ENCODE results near the gene UAP1L1. TPM values are rescaled to one million over a fixed set of nuclear protein-coding genes. Genes with fewer than 3 reads are reported as not detected.

The UAP1L1 gene
- total RNA-seq, 1 donor from 2014 or later, result 2.1 TPM

DNA sequence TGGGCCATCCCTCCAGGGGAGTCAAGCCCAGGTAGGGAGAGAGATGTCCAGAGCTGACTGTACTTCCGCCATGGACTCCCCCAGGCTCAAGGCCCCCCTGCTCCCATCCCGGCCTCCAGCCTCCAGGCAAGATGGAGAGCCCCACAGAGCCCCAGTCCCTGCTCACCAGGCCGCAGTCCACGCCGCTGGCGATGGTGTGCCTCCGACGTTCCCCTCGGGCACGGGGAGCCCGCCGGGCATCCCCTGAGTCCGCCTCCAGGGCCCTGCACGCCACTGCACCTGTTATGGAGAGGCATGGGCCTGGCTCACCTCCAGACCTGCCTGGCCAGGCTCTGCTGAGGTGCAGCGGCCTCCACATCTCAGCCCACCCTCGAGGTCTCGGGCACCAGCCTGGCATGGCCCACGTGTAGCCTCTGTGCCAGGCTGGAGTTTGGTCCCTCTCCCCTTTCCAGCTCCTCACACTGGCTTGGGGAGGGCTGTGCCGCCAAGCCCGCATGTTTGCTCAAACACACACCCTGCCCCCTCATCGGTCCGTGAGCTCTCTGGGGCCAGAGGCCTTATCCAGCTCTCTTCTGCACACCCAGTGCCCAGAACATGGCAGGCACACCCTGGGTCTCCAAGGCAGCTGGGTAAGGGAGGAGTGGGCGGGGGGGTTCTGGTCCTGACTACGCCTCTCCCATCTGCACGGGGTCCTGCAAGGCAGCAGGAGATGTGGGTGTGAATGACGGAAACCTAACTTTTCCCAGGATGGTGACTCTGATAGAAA is 11.0 kb upstream of the UAP1L1 start:
- TF ChIP-seq, protein P1, sequence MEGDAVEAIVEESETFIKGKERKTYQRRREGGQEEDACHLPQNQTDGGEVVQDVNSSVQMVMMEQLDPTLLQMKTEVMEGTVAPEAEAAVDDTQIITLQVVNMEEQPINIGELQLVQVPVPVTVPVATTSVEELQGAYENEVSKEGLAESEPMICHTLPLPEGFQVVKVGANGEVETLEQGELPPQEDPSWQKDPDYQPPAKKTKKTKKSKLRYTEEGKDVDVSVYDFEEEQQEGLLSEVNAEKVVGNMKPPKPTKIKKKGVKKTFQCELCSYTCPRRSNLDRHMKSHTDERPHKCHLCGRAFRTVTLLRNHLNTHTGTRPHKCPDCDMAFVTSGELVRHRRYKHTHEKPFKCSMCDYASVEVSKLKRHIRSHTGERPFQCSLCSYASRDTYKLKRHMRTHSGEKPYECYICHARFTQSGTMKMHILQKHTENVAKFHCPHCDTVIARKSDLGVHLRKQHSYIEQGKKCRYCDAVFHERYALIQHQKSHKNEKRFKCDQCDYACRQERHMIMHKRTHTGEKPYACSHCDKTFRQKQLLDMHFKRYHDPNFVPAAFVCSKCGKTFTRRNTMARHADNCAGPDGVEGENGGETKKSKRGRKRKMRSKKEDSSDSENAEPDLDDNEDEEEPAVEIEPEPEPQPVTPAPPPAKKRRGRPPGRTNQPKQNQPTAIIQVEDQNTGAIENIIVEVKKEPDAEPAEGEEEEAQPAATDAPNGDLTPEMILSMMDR (conservative IDR thresholded peaks at IDR 0.05; ENCODE audit: low read depth, low read length), result no peak
- DNase-seq (ENCODE audit: low read depth), result no peak
- H3K4me3 ChIP-seq (ENCODE audit: low read depth, low read length), result no peak overlapping the region

DNA sequence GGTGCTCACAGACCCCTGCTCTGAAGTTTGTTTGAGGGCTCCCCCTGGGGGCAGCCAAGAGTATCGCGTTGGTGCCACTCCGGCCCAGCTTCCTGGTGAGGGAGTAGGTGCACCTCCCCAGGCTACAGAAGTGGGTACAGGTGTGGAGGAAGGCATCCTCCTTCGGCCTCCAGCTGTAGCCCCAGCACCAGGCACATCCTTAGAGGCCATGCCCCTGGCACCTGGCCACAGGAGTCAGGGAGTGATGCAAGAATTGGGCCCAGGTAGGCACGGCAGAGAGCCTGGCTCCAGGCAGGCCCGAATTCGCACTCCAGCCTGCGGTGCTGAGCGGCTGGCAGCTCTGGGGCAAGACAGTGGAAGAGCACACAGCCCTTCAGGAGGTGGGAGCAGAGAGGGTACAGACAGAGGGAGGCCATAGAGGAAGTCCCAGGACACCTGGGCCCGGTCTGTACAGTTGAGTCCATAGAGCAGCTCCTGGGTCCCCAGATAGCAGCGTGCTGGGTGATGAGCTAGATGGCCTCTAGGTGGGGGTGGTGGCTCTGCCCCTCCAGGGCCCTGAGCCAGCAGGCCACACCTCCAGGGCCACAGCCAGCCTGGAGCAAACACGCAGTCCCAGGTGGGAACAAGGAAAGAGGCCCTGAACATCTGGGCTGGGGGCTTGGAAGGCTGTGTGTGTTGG is 9.3 kb upstream of the UAP1L1 start:
- DNase-seq (ENCODE audit: low read depth), result no peak
- TF ChIP-seq, protein P1 (conservative IDR thresholded peaks at IDR 0.05; ENCODE audit: low read depth, low read length), result peak; percentile 79
- H3K4me3 ChIP-seq (ENCODE audit: low read depth, low read length), result no peak overlapping the region

DNA sequence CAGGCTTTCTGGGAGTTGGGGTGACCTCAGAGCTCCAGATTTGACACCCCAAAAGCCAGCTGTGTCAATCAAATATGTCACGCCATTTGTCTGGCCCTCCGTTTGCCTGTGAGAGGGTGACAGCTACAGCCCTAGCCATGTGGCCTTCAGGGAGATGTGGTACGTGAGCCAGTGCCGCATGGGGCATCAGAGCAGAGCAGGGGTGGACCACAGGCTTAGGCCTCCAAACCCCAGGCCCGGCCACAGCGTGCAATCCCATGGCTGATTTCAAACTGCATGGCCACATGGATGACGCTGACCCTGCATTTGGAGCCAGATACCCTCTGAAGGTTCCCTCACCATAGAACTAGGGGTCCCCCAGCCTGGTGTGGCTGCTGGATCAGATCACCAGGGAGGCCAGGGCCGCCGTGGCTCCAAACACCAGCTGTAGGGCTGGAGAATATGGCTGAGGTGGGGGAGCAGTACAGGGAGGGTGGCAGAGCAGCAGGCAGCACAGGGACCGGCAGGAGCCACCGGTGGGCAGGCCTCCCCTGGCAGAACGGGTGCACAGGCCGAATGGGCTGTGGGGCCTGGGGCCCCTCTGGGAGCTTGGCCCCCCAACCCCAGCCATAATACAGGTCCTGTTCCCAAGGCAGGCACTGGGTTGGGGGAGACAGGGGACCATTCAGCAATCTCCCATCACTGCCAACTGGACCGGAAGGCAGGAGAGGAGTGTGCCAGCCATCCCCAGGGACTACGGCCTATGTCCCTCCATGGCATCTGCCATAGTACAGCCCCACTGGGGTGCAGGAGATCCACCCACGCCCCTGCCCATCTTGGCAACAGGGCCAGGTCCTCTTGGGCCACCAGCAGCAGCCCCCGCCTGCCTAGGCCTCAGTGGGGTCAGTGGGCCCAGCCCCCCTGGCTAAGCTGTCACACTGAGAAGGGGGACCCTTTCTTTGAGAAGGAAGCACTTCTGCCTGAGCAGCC is 8.5 kb upstream of the UAP1L1 start:
- no peak for DNase-seq (ENCODE audit: low read depth)
- H3K4me3 ChIP-seq (ENCODE audit: low read depth, low read length), result peak overlapping the region; percentile 44
- TF ChIP-seq, protein P1 (conservative IDR thresholded peaks at IDR 0.05; ENCODE audit: low read depth, low read length), result no peak

DNA sequence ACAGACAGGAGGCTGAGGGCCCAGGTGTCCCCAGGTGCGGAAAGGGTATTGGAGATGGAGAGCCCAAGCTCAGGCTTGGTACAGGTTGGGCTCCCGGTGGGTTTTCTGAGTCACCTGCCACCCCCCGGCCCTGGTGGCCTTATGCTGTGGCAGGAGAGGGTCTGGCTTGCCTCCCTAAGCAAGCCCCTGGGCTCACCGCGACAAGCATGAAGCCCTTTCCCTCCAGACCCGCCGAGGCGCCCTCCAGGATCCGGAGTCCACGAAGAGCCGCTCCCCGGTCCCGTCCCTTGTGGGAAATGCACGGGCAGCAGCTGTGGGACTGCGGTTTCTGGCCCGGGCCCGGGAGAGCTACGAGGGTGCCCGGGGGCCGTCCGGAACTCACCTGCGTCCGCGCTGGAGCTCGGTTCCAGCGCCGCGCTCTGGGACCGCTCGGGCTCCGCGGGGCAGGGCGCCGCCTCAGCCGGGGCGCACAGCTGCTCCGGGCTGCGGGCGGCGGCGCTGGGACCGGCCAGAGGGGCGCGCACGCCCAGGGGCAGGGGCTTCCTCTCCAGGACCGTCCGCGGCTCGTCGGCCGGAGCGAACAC is 7.7 kb upstream of the UAP1L1 start:
- DNase-seq (ENCODE audit: low read depth), result no peak
- peak overlapping the region; percentile 55 for H3K4me3 ChIP-seq (ENCODE audit: low read depth, low read length)
- TF ChIP-seq, protein P1 (conservative IDR thresholded peaks at IDR 0.05; ENCODE audit: low read depth, low read length), result no peak

DNA sequence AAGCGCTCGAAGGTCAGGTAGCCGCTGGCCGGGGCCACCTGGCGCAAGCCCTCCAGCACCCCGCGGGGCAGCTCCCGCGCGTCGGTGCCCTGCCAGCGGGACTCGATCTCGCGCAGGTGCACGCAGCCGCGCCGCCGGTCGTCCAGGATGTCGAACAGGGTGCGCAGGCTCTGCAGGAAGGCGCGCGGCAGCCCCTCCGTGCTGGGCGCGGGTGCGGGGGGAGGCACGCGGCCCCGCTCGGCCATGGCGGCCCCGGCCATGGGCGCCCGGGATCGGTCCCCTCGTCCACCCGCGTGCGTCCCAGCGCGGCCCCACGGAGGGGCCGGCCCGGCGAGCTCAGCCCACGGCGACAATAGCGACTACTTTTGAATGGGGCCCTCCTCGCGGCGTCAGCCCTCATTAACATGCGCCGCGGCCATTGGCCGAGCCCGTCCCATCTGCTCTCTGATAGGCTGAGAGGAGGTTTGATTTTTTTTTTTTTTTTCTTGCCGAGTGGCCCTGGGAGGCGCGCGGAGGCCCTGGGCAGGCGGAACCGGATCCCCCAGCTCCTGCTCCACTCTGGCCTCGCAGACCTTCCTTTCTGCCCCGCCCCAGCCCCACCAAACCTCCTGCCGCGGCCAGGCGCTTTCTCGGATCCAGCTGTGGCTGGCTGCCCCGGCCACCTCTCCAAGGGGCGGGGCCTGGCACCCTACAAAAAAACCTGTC is 7.0 kb upstream of the UAP1L1 start, which contains the start of gene SAPCD2:
Gene SAPCD2 (minus strand): TSS at position 357 of the 705 bp plus-strand sequence. CDS start 97 bp downstream, at position 260.
- TF ChIP-seq, protein P1 (conservative IDR thresholded peaks at IDR 0.05; ENCODE audit: low read depth, low read length), result no peak
- DNase-seq (ENCODE audit: low read depth), result no peak
- peak within 1 kb of the TSS; percentile 55 for H3K4me3 ChIP-seq (ENCODE audit: low read depth, low read length)

DNA sequence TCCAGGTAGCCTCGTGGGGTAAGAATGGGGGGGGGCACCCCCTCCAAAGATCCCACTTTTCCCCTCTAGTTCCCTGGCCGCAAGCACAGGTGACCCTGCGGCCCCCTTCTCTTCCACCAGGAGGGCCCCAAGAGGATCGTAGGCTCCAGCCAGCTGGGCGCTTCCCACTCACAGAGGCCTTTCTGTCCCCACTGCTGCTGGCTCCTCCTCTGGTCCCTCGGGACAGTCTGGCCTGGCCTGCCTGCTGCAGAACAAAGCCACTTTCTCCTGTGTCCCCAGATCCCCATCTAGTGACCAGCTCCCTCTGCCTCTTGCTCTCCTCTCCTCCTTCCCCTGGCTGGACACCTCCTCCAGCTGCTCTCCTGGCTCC is 6.4 kb upstream of the UAP1L1 start:
- TF ChIP-seq, protein P1 (conservative IDR thresholded peaks at IDR 0.05; ENCODE audit: low read depth, low read length), result peak; percentile 17
- DNase-seq (ENCODE audit: low read depth), result no peak
- H3K4me3 ChIP-seq (ENCODE audit: low read depth, low read length), result peak overlapping the region; percentile 55
